AG09309 (cell line): ENCODE results near the gene PCSK5.
"Not testable (repeated sequence)": the region's sequence is repeated elsewhere in the genome, so short reads cannot be mapped to it uniquely, and the experiment has no call there.

Experiments used
- DNase-seq: peaks from one replicate; pipeline ENCODE4 v3.0.0-alpha.2; 2010; ENCODE audit warnings: low read depth
- H3K4me3 ChIP-seq: 2 replicates; pipeline ENCODE4 v1.5.1; 2011; ENCODE audit warnings: mild to moderate bottlenecking, low read depth, low read length, moderate library complexity; ENCODE audit not compliant: control insufficient read depth
- TF ChIP-seq, protein P1 (sequence below): IDR thresholded peaks from 2 replicates; pipeline ENCODE4 v1.5.1; 2011; ENCODE audit warnings: mild to moderate bottlenecking, low read depth, low read length, inconsistent platforms; ENCODE audit not compliant: insufficient read depth, control insufficient read depth; ENCODE audit errors: missing control alignments

PCSK5 gene

DNA sequence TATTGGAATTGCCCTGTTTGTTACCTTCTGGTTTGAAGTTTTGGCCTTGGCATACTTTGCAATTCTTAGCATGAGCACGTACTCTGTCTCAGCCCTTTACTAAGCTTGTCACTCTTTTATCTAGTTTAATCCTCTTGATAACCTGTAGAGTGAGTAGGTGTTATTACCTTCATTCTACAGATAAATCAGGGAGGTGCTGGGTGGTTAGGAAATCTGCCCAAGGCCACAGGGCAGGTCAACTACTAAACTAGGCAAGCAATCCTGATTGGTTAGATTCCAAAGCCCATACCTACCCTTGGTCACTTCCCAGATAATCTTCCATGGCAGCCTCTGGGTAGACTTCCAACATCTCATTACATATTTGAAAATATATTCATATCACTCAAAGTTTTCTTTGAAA lies 65.7 kb downstream of the PCSK5 start:
- H3K4me3 ChIP-seq = no peak overlapping the region
- no peak for DNase-seq
- TF ChIP-seq, protein P1, sequence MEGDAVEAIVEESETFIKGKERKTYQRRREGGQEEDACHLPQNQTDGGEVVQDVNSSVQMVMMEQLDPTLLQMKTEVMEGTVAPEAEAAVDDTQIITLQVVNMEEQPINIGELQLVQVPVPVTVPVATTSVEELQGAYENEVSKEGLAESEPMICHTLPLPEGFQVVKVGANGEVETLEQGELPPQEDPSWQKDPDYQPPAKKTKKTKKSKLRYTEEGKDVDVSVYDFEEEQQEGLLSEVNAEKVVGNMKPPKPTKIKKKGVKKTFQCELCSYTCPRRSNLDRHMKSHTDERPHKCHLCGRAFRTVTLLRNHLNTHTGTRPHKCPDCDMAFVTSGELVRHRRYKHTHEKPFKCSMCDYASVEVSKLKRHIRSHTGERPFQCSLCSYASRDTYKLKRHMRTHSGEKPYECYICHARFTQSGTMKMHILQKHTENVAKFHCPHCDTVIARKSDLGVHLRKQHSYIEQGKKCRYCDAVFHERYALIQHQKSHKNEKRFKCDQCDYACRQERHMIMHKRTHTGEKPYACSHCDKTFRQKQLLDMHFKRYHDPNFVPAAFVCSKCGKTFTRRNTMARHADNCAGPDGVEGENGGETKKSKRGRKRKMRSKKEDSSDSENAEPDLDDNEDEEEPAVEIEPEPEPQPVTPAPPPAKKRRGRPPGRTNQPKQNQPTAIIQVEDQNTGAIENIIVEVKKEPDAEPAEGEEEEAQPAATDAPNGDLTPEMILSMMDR = no peak

DNA sequence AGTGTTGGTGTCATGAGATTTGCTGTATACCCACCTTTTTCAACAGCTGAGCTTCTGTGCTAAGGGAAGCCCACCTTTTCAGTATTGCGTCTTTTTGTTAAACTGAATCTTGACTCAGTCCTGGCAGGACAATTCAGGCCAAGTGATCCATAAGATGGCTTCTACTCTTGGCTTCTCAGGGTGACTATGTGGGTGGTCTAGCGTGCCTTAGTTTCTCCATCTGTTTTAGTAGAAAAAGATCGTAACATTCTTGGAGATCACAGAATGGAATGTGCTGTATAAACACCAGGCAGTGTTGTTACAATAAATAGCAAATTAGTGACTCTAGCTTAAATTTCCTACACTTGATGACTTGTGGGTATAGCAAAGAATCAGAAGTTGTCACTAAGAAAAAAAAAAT lies 66.6 kb downstream of the PCSK5 start:
- TF ChIP-seq, protein P1 = no peak

DNA sequence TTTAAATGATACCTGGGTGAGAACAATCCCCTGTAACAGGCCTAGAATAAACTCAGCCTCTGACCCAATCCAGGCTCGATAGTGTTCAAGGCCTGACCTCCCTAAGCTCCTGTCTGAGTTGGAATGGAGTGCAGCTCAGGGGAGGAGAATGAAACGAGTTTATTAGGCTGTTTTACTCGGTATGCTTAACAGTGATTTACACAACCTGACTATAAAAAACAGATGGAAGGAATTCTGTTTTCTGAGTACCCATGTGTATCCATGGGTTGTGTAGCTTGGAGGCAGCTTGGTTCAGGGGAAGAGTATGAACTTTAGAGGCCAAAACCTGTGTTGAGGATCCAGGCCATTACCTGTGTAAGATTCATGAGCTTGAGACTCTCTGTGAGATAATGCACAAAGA lies 67.8 kb downstream of the PCSK5 start:
- TF ChIP-seq, protein P1 = no peak
- H3K4me3 ChIP-seq = no peak overlapping the region
- no peak for DNase-seq

More for the DNA sequence above, 66.6 kb downstream of the PCSK5 start:
- DNase-seq = no peak
- H3K4me3 ChIP-seq = no peak overlapping the region

DNA sequence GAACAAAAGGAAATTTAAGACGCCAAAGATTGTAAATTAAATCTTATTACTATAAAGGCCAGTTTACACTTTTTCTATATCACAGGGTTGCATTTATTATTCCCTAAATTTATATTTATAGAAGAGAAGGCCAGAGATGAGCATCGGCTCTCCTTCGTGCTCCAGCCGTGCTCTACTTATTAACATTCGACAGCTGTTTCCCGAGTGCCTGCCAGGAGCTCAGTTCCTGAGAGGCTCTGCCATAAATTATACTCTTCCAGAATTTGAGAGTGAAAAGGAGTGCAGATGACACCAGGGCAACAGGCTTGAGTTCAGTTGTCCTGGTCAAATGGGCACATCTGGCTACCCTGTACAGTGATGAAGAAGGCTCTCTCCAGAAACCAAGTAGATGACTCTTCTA lies 70.1 kb downstream of the PCSK5 start:
- no peak overlapping the region for H3K4me3 ChIP-seq
- DNase-seq = no peak
- TF ChIP-seq, protein P1 = no peak

DNA sequence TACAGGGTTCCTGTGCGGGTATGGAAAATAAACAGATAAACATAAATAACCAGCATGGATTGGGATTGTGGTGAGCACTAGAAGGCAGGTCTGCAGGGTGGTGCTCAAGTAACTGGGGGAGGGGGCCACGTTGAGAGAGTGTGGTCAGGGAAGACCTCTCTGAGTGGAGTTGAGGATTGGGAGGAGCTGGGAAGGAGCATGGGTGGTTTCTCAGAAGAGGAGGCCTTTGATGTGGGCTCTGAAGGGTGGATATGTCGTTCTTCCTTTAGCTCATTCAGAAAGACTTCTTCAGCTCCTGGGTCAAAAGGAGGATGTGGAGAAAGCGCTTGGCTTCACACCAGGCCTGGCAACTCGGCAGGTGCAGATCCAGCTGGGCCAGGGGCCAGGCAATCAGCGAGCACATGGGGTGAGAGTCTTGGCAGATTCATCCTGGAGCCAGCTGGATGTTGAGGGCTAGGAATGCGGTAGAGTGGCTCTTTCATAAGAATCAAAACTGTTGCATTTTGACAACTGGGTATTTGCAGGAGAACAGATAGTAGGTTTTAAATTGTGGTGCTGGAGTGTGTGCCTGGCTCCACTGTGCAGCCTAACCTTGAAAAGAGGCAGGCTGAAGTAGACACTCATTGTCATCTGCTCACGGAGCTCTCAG lies 71.7 kb downstream of the PCSK5 start:
- no peak overlapping the region for H3K4me3 ChIP-seq
- TF ChIP-seq, protein P1 = no peak
- no peak for DNase-seq

DNA sequence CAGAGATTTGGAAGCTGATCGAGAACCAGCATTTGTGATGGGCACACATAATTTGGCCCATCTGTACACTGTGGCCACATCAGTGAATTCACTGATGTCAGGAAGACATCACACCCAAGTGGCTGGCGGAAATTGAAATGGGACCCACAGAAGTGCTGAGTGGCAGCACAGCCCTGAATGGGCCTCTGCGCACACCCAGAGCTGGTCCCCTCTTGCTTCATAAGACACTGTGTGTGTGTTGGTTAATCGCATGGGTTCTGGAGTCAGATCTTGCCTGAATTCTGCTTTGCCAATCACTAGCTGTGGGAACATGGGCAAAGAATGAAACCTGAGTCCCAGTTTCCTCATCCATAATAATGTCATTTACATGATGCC lies 72.2 kb downstream of the PCSK5 start:
- TF ChIP-seq, protein P1 = no peak
- no peak overlapping the region for H3K4me3 ChIP-seq
- no peak for DNase-seq

DNA sequence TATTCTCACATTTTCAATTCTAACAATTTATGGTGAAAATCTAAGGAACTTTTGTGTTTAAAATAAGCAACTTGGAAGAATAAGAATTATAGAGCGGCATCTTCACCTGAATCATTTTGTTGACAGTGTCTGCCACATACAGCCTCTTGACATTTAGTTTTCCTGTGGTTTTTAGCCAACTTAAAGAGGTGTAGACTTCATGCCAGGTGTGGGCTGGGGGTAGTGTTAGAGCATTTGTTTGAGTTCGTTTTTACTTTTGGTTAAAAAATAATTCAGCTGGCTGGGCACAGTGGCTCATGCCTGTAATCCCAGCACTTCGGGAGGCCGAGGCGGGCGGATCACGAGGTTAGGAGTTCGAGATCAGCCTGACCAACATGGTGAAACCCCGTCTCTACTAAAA lies 72.8 kb downstream of the PCSK5 start:
- not testable (repeated sequence) for DNase-seq, H3K4me3 ChIP-seq
